Transverse colon (tissue), 4 donors: Measurements from ENCODE around the gene FGF1. TPM values are rescaled to one million over a fixed set of nuclear protein-coding genes. Genes with fewer than 3 reads are reported as not detected.
A peak's percentile ranks its signal among the peaks of the same experiment; 100 is the strongest.
"Not testable (repeated sequence)": the region's sequence is repeated elsewhere in the genome, so short reads cannot be mapped to it uniquely, and the experiment has no call there.

Source experiments
- DNase-seq: peaks from one replicate; pipeline ENCODE4 v3.0.0-alpha.2; 2019
- H3K27ac ChIP-seq, 4 donors: fragments of 200-600 bp; sonication (generic); 2 replicates each; pipeline ENCODE4 v1.5.1; 2016 to 2018; ENCODE audit warnings: inconsistent platforms in 4 of 4
- H3K27me3 ChIP-seq: fragments of 200-600 bp; sonication (generic); 2 replicates; pipeline ENCODE4 v1.5.1; 2017; ENCODE audit warnings: inconsistent platforms
- H3K36me3 ChIP-seq, 4 donors: fragments of 200-600 bp; sonication (generic); 2 replicates each; pipeline ENCODE4 v1.5.1; 2017 to 2019; ENCODE audit warnings: inconsistent platforms in 4 of 4
- H3K4me1 ChIP-seq, 4 donors: fragments of 200-600 bp; sonication (generic); 2 replicates each; pipeline ENCODE4 v1.5.1; 2017 to 2020; ENCODE audit warnings: inconsistent platforms in 4 of 4
- H3K4me3 ChIP-seq, 4 donors: fragments of 200-600 bp; sonication (generic); 1 replicate in 1 of 4; 2 replicates in 3 of 4; pipeline versions ENCODE4 v1.5.1 to v1.6.1; 2017 to 2019; ENCODE audit warnings: inconsistent platforms in 4 of 4
- H3K9me3 ChIP-seq, 2 donors: fragments of 200-600 bp; sonication (generic); 2 replicates each; pipeline ENCODE4 v1.5.1; 2017 to 2019; ENCODE audit warnings: inconsistent platforms in 2 of 2
- CTCF ChIP-seq, 5 experiments: fragments of 200-600 bp in 3 of 5; fragments of 450-650 bp in 2 of 5; sonication (generic) in 3 of 5; IDR thresholded peaks; 1 replicate in 2 of 5; 2 replicates in 3 of 5; pipeline ENCODE4 v1.5.1; 2016 to 2017; ENCODE audit warnings: antibody characterized with exemption in 5 of 5, inconsistent platforms in 3 of 5, mild to moderate bottlenecking in 2 of 5, moderate library complexity in 1 of 5
- EP300 ChIP-seq: sonication (generic); formaldehyde crosslinking; IDR thresholded peaks from one replicate; pipeline ENCODE4 v1.6.1; 2017; ENCODE audit warnings: antibody characterized with exemption, low read depth
- POLR2A ChIP-seq: fragments of 450-650 bp; IDR thresholded peaks from one replicate; pipeline ENCODE4 v1.6.1; 2016; ENCODE audit warnings: antibody characterized with exemption, mild to moderate bottlenecking, moderate library complexity
- POLR2AphosphoS5 ChIP-seq, 3 donors: sonication (generic); formaldehyde crosslinking; IDR thresholded peaks; one replicate each; pipeline ENCODE4 v1.6.1; 2016; ENCODE audit warnings: antibody characterized with exemption in 3 of 3
- WGBS, 2 donors: methylation state at CpG; one replicate each; pipeline ENCODE4 v1.1.5; 2018; ENCODE audit warnings: low coverage in 1 of 2; 5-methylcytosine and 5-hydroxymethylcytosine counted together
- in situ Hi-C, 4 donors: fragments of 200-750 bp; cut with MboI; loops; one replicate each; pipeline versions ENCODE4 v1.15.0 to v1.15.1; 2017; ENCODE audit warnings: low sequenced_read_pairs in 3 of 4, low pct_ligation_motif_present in 1 of 4, low pct_unique_long_range_greater_than_20kb in 1 of 4
- intact Hi-C: fragments of 100-400 bp; cut with DNase I; formaldehyde crosslinking; loops from one replicate; pipeline ENCODE4 v1.15.1; 2023; ENCODE audit warnings: low total_unique reads
- total RNA-seq, 4 donors: library from RNA; depleted of rRNA; stranded (reverse); fragments of >200 nt; gene quantifications; one replicate each; pipeline ENCODE4 v1.1.0, GENCODE V29; 2016

The FGF1 gene
- total RNA-seq, 4 donors from 2014 or later: 0.32 to 0.41 TPM; not detected in 2

GRCh38 chr5:142650881-142651280 is 35.0 kb downstream of the FGF1 start:
- no peaks in the 10 kb centered on the region for H3K36me3 ChIP-seq
- WGBS, 2 donors: 67 to 69% methylated on average over 7 to 8 of the region's 8 CpGs
- in situ Hi-C loops (no loop called here), intact Hi-C loops (no loop called here)
- H3K9me3 ChIP-seq: no peaks in the 10 kb centered on the region
- no peak for TF ChIP-seq POLR2A
- TF ChIP-seq CTCF (IDR thresholded peaks at IDR 0.05): no peak
- TF ChIP-seq POLR2AphosphoS5 (IDR thresholded peaks at IDR 0.05): no peak
- no peak for TF ChIP-seq EP300
- DNase-seq: no peak
- no peaks in the 10 kb centered on the region for H3K27me3 ChIP-seq
- no peak overlapping the region for H3K4me3 ChIP-seq
- H3K4me1 ChIP-seq: no peaks in the 10 kb centered on the region
- no peak overlapping the region for H3K27ac ChIP-seq

- Histone ChIP-seq H3K9me3 (no peaks in the 10 kb centered on the region), H3K4me3 (no peak overlapping the region), H3K27me3 (no peaks in the 10 kb centered on the region), H3K36me3 (no peaks in the 10 kb centered on the region), H3K4me1 (no peaks in the 10 kb centered on the region), H3K27ac (no peak overlapping the region)
- no peak for TF ChIP-seq CTCF (IDR thresholded peaks at IDR 0.05)
- in situ Hi-C loops (no loop called here), intact Hi-C loops (no loop called here)
- no peak for DNase-seq
- WGBS, 2 donors: 35 to 70% methylated on average over 2 to 3 of the region's 3 CpGs
Measured at GRCh38 chr5:142650060-142650459, 35.8 kb downstream of the FGF1 start.

GRCh38 chr5:142648108-142648507 is 37.8 kb downstream of the FGF1 start:
- WGBS, 2 donors: 97 to 100% methylated on average over 2 to 3 of the region's 3 CpGs
- DNase-seq, in situ Hi-C loops, H3K4me1 ChIP-seq, intact Hi-C loops, H3K9me3 ChIP-seq, H3K36me3 ChIP-seq, H3K4me3 ChIP-seq, H3K27ac ChIP-seq, H3K27me3 ChIP-seq: not testable (repeated sequence)

- DNase-seq: no peak
- H3K27ac ChIP-seq: peak overlapping the region in 3 of 4 donors; percentile 37 to 49 (median 41)
- peaks cover 0 to 8% (median 5%) of the 10 kb centered on the region in 4 donors for H3K4me1 ChIP-seq
- in situ Hi-C loops: no loop called here
- H3K27me3 ChIP-seq: peaks cover 4% of the 10 kb centered on the region
- intact Hi-C loops: no loop called here
- 33% methylated on average over 1 of the region's 1 CpG for WGBS, 2 donors
- TF ChIP-seq CTCF (IDR thresholded peaks at IDR 0.05) (no peak), POLR2AphosphoS5 (IDR thresholded peaks at IDR 0.05) (no peak), EP300 (no peak), POLR2A (no peak)
- H3K4me3 ChIP-seq: no peak overlapping the region
- H3K36me3 ChIP-seq: no peaks in the 10 kb centered on the region
- no peaks in the 10 kb centered on the region for H3K9me3 ChIP-seq
Measured at GRCh38 chr5:142645456-142645855, 40.4 kb downstream of the FGF1 start.

- in situ Hi-C loops: no loop called here
- WGBS, 2 donors: 30 to 32% methylated on average over 3 to 10 of the region's 10 CpGs
- peaks cover 0 to 8% (median 5%) of the 10 kb centered on the region in 4 donors for H3K4me1 ChIP-seq
- no peaks in the 10 kb centered on the region for H3K9me3 ChIP-seq
- intact Hi-C loops: no loop called here
- peak overlapping the region in 3 of 4 donors; percentile 37 to 49 (median 41) for H3K27ac ChIP-seq
- peaks cover 4% of the 10 kb centered on the region for H3K27me3 ChIP-seq
- H3K4me3 ChIP-seq: no peak overlapping the region
- peak; percentile 13 for DNase-seq
- no peaks in the 10 kb centered on the region for H3K36me3 ChIP-seq
- peak in 2 of 3 donors; percentile 12 to 47 for TF ChIP-seq POLR2AphosphoS5 (IDR thresholded peaks at IDR 0.05)
- no peak for TF ChIP-seq EP300
Measured at GRCh38 chr5:142644640-142645361, 41.1 kb downstream of the FGF1 start.
